Breast epithelium (tissue), 3 donors: ENCODE results near the gene TAAR1.
"Not testable (repeated sequence)": the region's sequence is repeated elsewhere in the genome, so short reads cannot be mapped to it uniquely, and the experiment has no call there.

Source experiments
- POLR2A ChIP-seq: fragments of 450-650 bp; IDR thresholded peaks from one replicate; pipeline ENCODE4 v1.6.1; 2016; ENCODE audit warnings: antibody characterized with exemption, mild to moderate bottlenecking, moderate library complexity
- TF ChIP-seq, protein P1 (sequence below), 3 donors: fragments of 450-650 bp; IDR thresholded peaks; one replicate each; pipeline ENCODE4 v1.5.1; 2016 to 2017; ENCODE audit warnings: antibody characterized with exemption in 3 of 3, mild to moderate bottlenecking in 3 of 3, moderate library complexity in 3 of 3

DNA sequence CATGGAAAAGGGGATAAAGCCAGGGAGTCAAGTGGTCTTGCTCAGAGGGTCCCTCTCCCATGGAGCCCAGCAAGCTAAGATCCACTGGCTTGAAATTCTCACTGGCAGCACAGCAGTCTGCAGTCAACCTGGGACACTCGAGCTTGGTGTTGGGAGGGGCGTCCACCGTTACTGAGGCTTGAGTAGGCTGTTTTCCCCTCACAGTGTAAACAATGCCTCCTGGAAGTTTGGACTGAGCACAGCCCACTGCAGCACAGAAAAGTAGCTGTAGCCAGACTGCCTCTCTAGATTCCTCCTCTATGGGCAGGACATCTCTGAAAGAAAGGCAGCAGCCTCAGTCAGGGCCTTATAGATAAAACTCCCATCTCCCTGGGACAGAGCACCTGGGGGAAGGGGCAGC is 23.7 kb downstream of the TAAR1 start:
- not testable (repeated sequence) for TF ChIP-seq POLR2A
- TF ChIP-seq, protein P1, sequence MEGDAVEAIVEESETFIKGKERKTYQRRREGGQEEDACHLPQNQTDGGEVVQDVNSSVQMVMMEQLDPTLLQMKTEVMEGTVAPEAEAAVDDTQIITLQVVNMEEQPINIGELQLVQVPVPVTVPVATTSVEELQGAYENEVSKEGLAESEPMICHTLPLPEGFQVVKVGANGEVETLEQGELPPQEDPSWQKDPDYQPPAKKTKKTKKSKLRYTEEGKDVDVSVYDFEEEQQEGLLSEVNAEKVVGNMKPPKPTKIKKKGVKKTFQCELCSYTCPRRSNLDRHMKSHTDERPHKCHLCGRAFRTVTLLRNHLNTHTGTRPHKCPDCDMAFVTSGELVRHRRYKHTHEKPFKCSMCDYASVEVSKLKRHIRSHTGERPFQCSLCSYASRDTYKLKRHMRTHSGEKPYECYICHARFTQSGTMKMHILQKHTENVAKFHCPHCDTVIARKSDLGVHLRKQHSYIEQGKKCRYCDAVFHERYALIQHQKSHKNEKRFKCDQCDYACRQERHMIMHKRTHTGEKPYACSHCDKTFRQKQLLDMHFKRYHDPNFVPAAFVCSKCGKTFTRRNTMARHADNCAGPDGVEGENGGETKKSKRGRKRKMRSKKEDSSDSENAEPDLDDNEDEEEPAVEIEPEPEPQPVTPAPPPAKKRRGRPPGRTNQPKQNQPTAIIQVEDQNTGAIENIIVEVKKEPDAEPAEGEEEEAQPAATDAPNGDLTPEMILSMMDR (IDR thresholded peaks at IDR 0.05) = not testable (repeated sequence)
